ENCODE results near the gene C12orf42.

The C12orf42 gene

DNA sequence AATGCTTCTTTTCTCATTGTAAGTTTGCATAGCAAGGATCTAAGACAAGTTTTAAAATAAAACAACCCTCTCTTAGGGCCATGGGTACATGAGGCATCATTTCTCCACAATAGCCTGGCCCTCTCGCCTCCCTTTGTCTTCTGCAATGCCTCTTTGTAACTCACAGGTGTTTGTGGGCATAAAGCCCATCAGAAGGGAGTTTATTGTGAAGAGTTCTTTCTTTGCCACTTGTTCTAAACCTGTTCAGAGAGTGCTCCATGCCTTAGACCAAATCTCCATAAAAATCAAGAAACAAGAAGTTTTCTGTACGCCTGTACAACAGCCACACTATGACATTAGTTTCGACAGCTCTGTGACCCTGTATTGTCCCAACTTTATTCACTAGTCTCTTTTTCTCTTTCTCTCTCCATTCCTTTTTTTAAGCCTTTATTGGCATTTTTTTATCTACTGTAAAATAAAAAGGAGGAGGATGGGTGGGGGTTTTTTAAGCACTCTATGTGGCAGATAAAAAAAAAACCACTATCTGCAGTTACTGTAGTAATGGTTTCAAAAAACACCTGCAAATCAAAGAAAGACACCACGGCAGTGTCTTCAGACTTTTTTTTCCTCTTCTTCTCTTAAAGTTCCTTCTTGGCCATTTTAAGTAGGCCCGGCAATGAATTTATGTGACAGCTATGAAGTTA lies 1.6 kb downstream of the C12orf42 start:
- Histone ChIP-seq H3K4me1 (no peaks in the 10 kb centered on the region), H3K27me3 (no peaks in the 10 kb centered on the region), H3K36me3 (no peaks in the 10 kb centered on the region), H3K9me3 (no peaks in the 10 kb centered on the region), H3K4me3 (ENCODE audit: low read depth, low read length) (no peak overlapping the region)
- TF ChIP-seq, protein P1, sequence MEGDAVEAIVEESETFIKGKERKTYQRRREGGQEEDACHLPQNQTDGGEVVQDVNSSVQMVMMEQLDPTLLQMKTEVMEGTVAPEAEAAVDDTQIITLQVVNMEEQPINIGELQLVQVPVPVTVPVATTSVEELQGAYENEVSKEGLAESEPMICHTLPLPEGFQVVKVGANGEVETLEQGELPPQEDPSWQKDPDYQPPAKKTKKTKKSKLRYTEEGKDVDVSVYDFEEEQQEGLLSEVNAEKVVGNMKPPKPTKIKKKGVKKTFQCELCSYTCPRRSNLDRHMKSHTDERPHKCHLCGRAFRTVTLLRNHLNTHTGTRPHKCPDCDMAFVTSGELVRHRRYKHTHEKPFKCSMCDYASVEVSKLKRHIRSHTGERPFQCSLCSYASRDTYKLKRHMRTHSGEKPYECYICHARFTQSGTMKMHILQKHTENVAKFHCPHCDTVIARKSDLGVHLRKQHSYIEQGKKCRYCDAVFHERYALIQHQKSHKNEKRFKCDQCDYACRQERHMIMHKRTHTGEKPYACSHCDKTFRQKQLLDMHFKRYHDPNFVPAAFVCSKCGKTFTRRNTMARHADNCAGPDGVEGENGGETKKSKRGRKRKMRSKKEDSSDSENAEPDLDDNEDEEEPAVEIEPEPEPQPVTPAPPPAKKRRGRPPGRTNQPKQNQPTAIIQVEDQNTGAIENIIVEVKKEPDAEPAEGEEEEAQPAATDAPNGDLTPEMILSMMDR (IDR thresholded peaks at IDR 0.05; ENCODE audit: low read depth, low read length) = no peak
- DNase-seq = no peak

DNA sequence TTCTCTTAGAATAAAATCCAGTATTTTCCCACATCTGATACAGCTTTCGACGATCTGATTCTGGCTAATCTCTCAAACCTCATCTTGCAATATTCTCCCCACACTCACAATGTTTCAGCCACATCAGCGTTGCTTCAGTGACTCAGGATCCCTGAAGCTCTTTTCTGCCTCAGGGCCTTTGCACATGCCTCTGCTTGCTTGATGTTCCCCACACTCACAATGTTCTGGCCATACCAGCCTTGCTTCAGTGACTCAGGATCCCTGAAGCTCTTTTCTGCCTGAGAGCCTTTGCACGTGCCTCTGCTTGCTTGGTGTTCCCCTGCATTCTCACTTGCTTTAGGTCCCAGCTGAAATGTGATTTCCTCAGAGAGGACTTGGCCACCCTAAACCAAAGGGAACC lies 2.6 kb downstream of the C12orf42 start:
- Histone ChIP-seq H3K36me3 (no peaks in the 10 kb centered on the region), H3K9me3 (no peaks in the 10 kb centered on the region), H3K27me3 (no peaks in the 10 kb centered on the region), H3K4me1 (no peaks in the 10 kb centered on the region), H3K4me3 (ENCODE audit: low read depth, low read length) (no peak overlapping the region)
- TF ChIP-seq, protein P1 (IDR thresholded peaks at IDR 0.05; ENCODE audit: low read depth, low read length) = no peak
- no peak for DNase-seq

DNA sequence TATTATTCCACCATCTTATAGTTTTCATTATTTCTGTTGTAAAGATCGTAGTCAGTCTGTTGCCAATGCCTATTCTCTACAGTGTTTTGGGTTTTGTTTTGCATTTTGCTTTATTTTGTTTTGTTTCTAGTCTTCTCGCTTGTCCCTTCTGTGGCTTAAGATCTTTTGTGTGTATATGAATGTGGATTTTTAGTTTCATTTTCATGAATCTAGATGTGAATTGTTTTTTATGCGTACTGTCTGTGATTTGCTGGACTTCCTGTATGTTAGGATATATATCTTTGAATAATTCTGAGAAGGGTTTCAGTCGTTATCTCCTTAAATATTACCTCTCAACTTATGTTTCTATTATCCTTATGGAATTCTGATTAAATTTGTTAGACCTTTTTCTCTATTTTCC lies 13.4 kb downstream of the C12orf42 start:
- TF ChIP-seq, protein P1 (IDR thresholded peaks at IDR 0.05; ENCODE audit: low read depth, low read length) = no peak

DNA sequence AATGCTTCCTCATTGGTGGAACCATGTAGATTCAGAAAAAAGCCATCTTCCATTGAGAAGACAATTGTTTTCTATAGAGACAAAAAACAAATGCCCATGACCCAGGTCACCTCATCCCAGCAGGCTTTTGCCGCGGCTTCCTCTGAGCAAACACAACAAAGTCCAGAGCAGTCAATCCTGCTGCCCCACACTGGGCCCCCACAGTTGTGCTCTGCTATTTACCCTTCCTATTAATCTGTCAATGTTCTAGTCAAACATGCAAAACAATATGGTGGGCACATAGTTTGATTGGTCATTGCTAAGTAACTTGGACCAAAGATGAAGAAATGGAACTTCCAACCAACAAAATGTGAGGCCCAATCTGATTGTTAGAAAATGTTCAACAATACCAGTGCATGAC lies 20.7 kb downstream of the C12orf42 start:
- Histone ChIP-seq H3K36me3 (no peaks in the 10 kb centered on the region), H3K4me3 (ENCODE audit: low read depth, low read length) (no peak overlapping the region), H3K4me1 (no peaks in the 10 kb centered on the region), H3K27me3 (no peaks in the 10 kb centered on the region), H3K9me3 (no peaks in the 10 kb centered on the region)
- DNase-seq = no peak
- TF ChIP-seq, protein P1 (IDR thresholded peaks at IDR 0.05; ENCODE audit: low read depth, low read length) = no peak

More for the DNA sequence above, 13.4 kb downstream of the C12orf42 start:
- H3K4me1 ChIP-seq = no peaks in the 10 kb centered on the region
- no peak overlapping the region for H3K4me3 ChIP-seq (ENCODE audit: low read depth, low read length)
- 0 out of 2 replicates have a peak, but pooled peaks cover 2% of the 10 kb centered on the region for H3K9me3 ChIP-seq
- no peaks in the 10 kb centered on the region for H3K27me3 ChIP-seq
- H3K36me3 ChIP-seq = no peaks in the 10 kb centered on the region
- no peak for DNase-seq

DNA sequence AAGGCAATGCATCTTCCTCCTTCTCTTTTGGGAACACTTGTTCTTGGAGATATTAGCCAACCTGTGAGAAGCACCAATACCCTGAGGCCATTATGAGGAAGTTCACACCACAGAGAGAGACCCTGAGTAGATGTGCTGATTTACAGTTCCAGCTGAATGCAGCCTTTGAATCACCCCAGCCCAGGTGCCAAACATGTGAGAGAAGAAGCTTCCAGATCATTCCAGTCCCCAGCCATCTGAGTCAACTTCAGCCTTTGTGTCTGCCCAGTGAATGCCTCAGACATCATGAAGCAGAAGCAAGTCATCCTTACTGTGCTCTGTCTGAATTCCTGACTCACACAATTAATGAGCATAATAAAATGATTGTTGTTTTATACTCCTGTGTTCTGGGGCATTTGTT lies 25.1 kb downstream of the C12orf42 start:
- H3K4me3 ChIP-seq (ENCODE audit: low read depth, low read length) = no peak overlapping the region
- H3K36me3 ChIP-seq = no peaks in the 10 kb centered on the region
- TF ChIP-seq, protein P1 (IDR thresholded peaks at IDR 0.05; ENCODE audit: low read depth, low read length) = no peak
- H3K27me3 ChIP-seq = no peaks in the 10 kb centered on the region
- no peak for DNase-seq
- H3K9me3 ChIP-seq = no peaks in the 10 kb centered on the region
- H3K4me1 ChIP-seq = no peaks in the 10 kb centered on the region

DNA sequence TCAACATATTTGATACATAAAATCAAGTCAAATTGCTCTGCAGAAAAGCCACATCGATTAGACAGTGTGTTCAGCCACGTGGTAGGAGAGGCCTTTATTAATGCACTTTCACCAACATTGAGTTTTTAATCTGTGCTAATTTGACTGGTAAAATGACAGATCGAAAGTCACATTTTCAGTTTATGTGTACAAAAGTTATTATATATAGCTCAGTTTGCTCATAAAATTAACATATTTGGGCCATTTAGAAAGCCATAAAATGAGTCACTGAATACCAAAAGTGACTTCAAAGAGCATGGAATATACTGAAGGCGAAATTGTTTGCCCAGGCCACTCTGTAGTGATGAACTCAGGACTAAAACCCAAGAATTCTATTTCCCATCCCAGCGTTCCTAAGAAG lies 26.0 kb downstream of the C12orf42 start:
- TF ChIP-seq, protein P1 (IDR thresholded peaks at IDR 0.05; ENCODE audit: low read depth, low read length) = no peak
- H3K4me1 ChIP-seq = no peaks in the 10 kb centered on the region
- no peak for DNase-seq
- no peaks in the 10 kb centered on the region for H3K9me3 ChIP-seq
- no peak overlapping the region for H3K4me3 ChIP-seq (ENCODE audit: low read depth, low read length)
- H3K27me3 ChIP-seq = no peaks in the 10 kb centered on the region
- no peaks in the 10 kb centered on the region for H3K36me3 ChIP-seq

Measured in BE2C (cell line).